HEK293T (cell line): ENCODE results near the gene SLC39A8.

Experiments used
- CTCF ChIA-PET: fragments of 350-600 bp; formaldehyde crosslinking; extraction: SDS; loops from one replicate; lab custom pipeline; 2021; ENCODE audit warnings: antibody characterized with exemption, inconsistent platforms; lab: Yijun Ruan, JAX
- POLR2A ChIA-PET: fragments of 350-600 bp; formaldehyde crosslinking; extraction: SDS; loops from one replicate; lab custom pipeline; 2020; ENCODE audit warnings: antibody characterized with exemption, inconsistent platforms; lab: Yijun Ruan, JAX
- DNase-seq: peaks from one replicate; pipeline ENCODE4 v3.0.0; 2012; ENCODE audit warnings: mixed read lengths; ENCODE audit errors: extremely low spot score
- ARNT ChIP-seq: fragments of 450-650 bp; IDR thresholded peaks from 2 replicates; pipeline ENCODE4 v1.6.1; 2017; ENCODE audit warnings: mild to moderate bottlenecking
- BHLHE40 ChIP-seq: fragments of 450-650 bp; IDR thresholded peaks from 2 replicates; pipeline ENCODE4 v1.6.1; 2016; ENCODE audit warnings: mild to moderate bottlenecking, moderate library complexity, borderline replicate concordance
- CTBP1 ChIP-seq: fragments of 450-650 bp; IDR thresholded peaks from 2 replicates; pipeline ENCODE4 v1.6.1; 2016; ENCODE audit warnings: borderline replicate concordance
- ELF4 ChIP-seq: fragments of 450-650 bp; IDR thresholded peaks from 2 replicates; pipeline ENCODE4 v1.6.1; 2017; ENCODE audit warnings: antibody characterized with exemption
- FOXA1 ChIP-seq: fragments of 450-650 bp; IDR thresholded peaks from 2 replicates; pipeline ENCODE4 v1.6.1; 2016; ENCODE audit warnings: mild to moderate bottlenecking
- FOXK2 ChIP-seq: fragments of 450-650 bp; IDR thresholded peaks from 2 replicates; pipeline ENCODE4 v1.6.1; 2016; ENCODE audit warnings: mild to moderate bottlenecking
- FOXM1 ChIP-seq: fragments of 450-650 bp; IDR thresholded peaks from 2 replicates; pipeline ENCODE4 v1.6.1; 2017; ENCODE audit warnings: mild to moderate bottlenecking, borderline replicate concordance
- HDGF ChIP-seq: fragments of 450-650 bp; IDR thresholded peaks from 2 replicates; pipeline ENCODE4 v1.6.1; 2017; ENCODE audit warnings: antibody characterized with exemption, borderline replicate concordance
- L3MBTL2 ChIP-seq: fragments of 450-650 bp; conservative IDR thresholded peaks from 2 replicates; pipeline ENCODE4 v1.6.1; 2016; ENCODE audit warnings: mild to moderate bottlenecking
- LEF1 ChIP-seq: fragments of 450-650 bp; IDR thresholded peaks from 2 replicates; pipeline ENCODE4 v1.6.1; 2017; ENCODE audit warnings: mild to moderate bottlenecking, borderline replicate concordance
- NFRKB ChIP-seq: fragments of 450-650 bp; IDR thresholded peaks from 2 replicates; pipeline ENCODE4 v1.6.1; 2016; ENCODE audit warnings: mild to moderate bottlenecking, moderate library complexity
- SP1 ChIP-seq: fragments of 450-650 bp; IDR thresholded peaks from 2 replicates; pipeline ENCODE4 v1.6.1; 2017
- SUZ12 ChIP-seq: fragments of 450-650 bp; IDR thresholded peaks from 2 replicates; pipeline ENCODE4 v1.6.1; 2016; ENCODE audit warnings: mild to moderate bottlenecking
- TARDBP ChIP-seq: fragments of 450-650 bp; IDR thresholded peaks from 2 replicates; pipeline ENCODE4 v1.6.1; 2016
- ZNF384 ChIP-seq: fragments of 450-650 bp; IDR thresholded peaks from 2 replicates; pipeline ENCODE4 v1.6.1; 2016
- TF ChIP-seq, protein P1 (sequence below): fragments of 450-650 bp; IDR thresholded peaks from 2 replicates; pipeline ENCODE4 v1.6.1; 2016

SLC39A8 gene

GRCh38 chr4:102227388-102227787 lies 117.9 kb downstream of the SLC39A8 start:
- POLR2A ChIA-PET = no interaction called here
- CTCF ChIA-PET = no interaction called here
- TF ChIP-seq SP1 (no peak), HDGF (no peak), ARNT (no peak), ZNF384 (no peak), L3MBTL2 (no peak), NFRKB (no peak), SUZ12 (no peak), LEF1 (no peak), CTBP1 (no peak), ELF4 (no peak), FOXK2 (no peak), BHLHE40 (no peak), FOXA1 (no peak), FOXM1 (no peak), TARDBP (no peak)
- TF ChIP-seq, protein P1, sequence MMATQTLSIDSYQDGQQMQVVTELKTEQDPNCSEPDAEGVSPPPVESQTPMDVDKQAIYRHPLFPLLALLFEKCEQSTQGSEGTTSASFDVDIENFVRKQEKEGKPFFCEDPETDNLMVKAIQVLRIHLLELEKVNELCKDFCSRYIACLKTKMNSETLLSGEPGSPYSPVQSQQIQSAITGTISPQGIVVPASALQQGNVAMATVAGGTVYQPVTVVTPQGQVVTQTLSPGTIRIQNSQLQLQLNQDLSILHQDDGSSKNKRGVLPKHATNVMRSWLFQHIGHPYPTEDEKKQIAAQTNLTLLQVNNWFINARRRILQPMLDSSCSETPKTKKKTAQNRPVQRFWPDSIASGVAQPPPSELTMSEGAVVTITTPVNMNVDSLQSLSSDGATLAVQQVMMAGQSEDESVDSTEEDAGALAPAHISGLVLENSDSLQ = no peak
- DNase-seq = no peak

GRCh38 chr4:102223461-102223860 lies 121.8 kb downstream of the SLC39A8 start:
- POLR2A ChIA-PET = no interaction called here
- CTCF ChIA-PET = no interaction called here
- TF ChIP-seq SUZ12 (no peak), FOXA1 (no peak), SP1 (no peak), NFRKB (no peak), FOXK2 (no peak), L3MBTL2 (no peak), LEF1 (no peak), ARNT (no peak)
- TF ChIP-seq, protein P1 = no peak
- DNase-seq = no peak

GRCh38 chr4:102222838-102223409 lies 122.4 kb downstream of the SLC39A8 start:
- DNase-seq = no peak
- TF ChIP-seq ZNF384 (no peak), ELF4 (no peak), ARNT (no peak), BHLHE40 (no peak), SUZ12 (no peak), HDGF (no peak), FOXA1 (no peak), FOXM1 (no peak), L3MBTL2 (no peak), NFRKB (no peak)
- ChIA-PET POLR2A (no interaction called here), CTCF (no interaction called here)

GRCh38 chr4:102219129-102219528 lies 126.2 kb downstream of the SLC39A8 start:
- TF ChIP-seq NFRKB (no peak), CTBP1 (no peak), HDGF (no peak), ARNT (no peak), SP1 (no peak), TARDBP (no peak), ELF4 (no peak), LEF1 (no peak), ZNF384 (no peak), FOXK2 (no peak), BHLHE40 (no peak), FOXM1 (no peak)
- TF ChIP-seq, protein P1 = no peak
- ChIA-PET POLR2A (no interaction called here), CTCF (no interaction called here)
- no peak for DNase-seq

- ChIA-PET CTCF (no interaction called here), POLR2A (no interaction called here)
- no peak for DNase-seq
- no peak for TF ChIP-seq HDGF
- no peak for TF ChIP-seq ELF4
- TF ChIP-seq SUZ12 = no peak
- no peak for TF ChIP-seq SP1
Measured at GRCh38 chr4:102218656-102219055, 126.6 kb downstream of the SLC39A8 start.

DNA sequence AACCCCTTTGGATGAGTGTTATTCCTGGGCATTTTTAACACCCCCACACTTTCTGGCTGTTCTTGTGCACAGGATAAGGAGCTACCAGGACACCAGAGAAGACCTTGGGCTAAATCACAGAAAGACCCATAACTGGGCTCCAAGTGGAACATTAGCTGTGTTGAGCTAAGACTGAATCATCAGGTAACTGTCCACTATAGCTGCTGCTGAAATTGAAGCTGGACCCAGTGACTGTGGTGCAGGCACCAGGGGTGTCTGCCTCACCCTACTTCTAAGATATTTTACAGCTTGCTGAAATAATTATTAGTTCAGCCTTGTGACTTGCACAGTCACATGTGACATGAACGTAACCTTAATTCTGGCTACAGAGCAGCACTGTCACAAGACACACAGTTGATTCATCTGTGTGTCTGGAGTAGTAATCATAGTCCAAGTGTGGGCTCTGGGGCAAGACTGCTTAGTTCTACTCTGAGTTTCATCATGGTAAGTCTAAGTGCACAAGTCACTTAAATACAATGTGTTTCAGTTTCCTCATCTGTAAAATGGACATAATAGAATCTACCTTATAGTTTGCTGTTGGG lies 127.4 kb downstream of the SLC39A8 start:
- no peak for TF ChIP-seq HDGF
- no peak for TF ChIP-seq LEF1
- no peak for TF ChIP-seq FOXM1
- no peak for TF ChIP-seq CTBP1
- TF ChIP-seq L3MBTL2 = no peak
- TF ChIP-seq NFRKB = no peak
- no peak for TF ChIP-seq SUZ12
- TF ChIP-seq ELF4 = no peak
- DNase-seq = no peak
- ChIA-PET POLR2A (no interaction called here), CTCF (no interaction called here)
